HG03354 (cell line): ENCODE data around the gene GALNT18.

Source experiments
- ATAC-seq: cut with Tn5 transposase; IDR thresholded peaks from one replicate; pipeline ENCODE4 v1.9.1; 2021; ENCODE audit warnings: mild to moderate bottlenecking; ENCODE audit not compliant: unreplicated experiment, poor library complexity, severe bottlenecking

GALNT18 gene

DNA sequence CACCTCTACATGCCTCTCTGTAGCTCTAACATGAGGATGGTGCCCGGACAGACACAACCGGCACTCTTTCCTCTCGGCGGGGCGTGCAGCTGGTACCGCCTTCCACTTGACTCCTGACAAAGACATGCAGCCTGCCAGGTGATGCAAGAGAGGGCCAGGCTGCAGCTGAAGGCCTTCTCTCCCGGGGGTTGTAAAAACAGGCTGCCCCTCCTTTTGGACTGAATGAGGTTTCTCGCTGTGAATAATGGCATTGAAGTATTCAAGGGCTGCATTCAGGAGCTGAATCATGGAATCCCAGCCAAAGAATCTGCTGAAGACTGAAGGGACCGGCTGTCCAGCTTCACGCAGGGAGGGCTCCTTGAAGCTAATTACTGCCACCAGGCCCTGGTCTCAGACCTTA lies 110.9 kb downstream of the GALNT18 start:
- no peak for ATAC-seq

DNA sequence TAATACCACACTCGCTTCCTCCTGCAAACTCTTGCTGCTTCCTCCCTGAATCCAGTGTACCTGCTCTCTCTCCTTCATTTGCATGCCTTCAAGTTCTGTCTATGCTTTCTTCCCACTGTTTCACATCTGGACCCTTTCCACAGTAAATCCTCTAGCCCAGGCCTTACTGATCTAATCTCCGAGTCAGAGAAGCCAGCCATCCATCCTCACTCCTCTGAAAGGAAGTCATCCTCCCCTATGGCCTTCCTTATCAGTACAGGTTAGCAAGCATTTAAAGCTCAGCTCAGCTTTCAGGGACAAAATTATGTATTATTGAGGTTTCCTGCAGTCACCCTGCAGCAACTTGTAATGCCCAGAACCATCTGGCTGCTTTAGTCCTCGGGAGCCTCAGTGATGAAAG lies 116.1 kb downstream of the GALNT18 start:
- ATAC-seq = no peak

DNA sequence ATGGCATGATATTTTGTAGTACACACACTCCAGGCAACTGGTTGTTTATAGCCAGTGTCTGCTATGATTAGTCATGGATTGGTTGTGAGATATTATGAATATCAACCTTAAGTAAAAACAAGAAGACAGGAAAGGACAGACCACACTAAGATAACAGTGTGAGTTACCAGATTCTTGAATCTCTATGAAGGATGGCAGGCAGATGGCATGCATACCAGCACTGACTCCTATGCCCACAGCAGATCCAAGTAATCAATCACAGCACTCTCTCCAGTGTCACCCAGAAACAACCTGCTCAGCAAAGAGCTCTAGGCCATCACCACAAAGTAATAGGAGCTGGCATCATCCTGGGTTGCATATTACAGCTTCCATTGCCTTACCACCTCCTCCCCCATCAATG lies 116.6 kb downstream of the GALNT18 start:
- ATAC-seq = no peak

DNA sequence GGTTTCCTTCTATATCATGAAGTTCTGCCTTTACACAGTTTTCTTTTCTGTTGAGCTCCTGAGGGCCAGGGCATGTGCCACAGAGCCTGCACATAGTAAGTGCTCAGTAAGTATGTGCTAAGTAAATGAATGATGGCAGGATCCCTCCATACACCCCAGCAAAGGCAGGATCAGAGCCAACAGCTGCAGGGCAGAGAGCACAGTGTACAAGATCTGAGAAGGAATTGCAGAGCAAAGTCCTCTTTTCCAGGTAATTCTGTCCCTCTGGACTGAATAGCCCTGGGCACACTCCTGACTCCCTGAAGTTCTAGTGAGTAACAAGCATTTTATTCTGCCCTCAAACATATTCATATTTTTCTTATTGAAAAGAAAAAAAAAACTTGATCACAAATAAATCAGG lies 117.7 kb downstream of the GALNT18 start:
- ATAC-seq = no peak

DNA sequence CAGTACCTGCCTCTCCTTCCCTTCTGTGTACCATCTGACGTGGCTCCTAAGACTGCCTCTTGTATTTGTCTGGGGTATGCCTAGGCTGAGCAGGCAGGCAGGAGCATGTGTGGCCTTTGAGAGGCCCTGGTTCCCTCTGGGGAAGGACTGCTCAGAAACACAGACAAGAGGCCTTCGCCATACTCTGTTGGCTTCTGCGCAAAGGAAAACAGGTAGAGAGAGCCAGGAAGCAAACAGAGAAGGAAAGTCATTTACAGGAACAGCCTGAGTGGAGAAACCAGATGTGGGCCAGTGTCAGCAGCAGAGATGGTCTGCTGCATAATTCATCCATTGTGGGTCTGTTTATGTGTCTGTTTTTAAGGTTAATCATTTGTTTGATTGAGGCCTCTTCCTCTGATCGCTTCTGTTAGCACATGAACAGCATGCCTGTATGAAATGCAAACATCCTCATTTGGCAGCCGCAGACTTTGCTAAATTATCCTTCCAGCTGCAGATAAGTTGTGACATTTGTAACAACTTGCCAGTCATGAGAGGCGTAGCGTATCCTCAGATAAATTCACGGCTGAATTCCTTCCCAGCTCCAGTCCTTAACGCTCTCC lies 119.4 kb downstream of the GALNT18 start:
- ATAC-seq = no peak

DNA sequence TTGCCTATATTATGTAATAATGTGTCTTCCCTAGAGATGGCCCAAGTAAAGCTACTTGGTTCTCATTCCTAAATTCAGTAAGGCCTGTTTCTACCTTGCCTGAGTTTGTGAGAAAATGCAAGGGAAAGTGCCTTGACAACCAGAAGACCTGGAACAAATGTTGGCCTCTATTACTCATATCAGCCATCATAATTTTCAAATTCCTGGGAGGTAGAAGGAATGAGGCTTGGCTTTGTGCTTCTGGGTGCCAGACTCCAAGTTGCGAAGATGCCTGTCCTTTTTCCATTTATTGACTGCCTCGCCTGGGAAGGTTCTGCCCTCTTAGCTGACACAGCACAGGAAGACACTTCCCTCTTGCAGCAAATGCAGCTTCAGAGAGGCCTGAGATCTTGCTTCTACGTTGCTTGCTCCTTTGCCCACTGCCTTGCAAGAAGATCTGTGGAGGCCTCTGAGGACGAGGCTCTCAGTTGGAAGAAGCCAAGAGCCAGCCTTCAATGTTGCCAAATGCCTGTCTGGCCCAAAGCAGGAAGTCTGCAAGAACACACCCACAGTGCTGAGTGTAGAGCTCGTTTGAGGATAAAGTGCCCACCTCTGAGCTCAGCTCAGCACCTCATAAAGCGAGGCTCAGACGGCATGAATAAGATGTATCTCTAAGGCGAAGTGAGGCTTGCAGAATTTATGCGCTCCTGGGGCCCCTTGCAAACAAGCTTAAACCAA lies 120.1 kb downstream of the GALNT18 start:
- ATAC-seq = no peak

DNA sequence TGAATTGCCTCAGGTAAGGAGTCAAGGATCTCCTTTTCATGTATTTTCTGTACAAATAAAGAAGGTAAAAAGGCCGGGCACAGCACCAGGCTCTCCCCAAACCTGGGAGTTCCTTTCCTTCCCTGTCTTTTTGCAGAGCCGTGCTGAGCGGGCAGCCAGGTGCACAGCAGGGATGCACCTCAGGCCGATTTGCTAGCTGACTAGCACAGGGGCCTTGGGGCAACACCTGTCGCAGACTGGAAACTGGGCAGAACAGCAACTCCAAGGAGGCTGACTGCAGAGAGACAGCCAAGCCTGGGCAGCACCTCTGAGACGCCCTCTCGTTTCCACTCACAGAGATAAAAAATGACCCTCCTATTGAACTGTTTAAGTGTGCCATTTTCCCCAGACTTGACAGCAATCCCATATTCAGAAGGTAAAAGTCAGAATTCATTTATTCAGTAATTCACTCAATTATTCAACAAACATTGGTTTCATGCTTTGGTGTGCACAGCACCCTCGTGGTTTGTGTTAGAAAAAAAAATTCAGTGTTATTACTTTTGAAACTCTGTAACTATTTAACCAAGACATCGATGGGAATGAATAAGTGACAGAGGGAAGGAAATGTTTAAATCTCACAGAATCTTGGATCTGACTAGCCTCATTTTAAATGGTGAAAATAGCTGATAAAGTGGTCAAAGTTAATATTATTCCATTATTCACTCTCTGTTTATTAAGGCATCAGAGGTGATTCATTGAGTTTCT lies 120.9 kb downstream of the GALNT18 start:
- no peak for ATAC-seq

DNA sequence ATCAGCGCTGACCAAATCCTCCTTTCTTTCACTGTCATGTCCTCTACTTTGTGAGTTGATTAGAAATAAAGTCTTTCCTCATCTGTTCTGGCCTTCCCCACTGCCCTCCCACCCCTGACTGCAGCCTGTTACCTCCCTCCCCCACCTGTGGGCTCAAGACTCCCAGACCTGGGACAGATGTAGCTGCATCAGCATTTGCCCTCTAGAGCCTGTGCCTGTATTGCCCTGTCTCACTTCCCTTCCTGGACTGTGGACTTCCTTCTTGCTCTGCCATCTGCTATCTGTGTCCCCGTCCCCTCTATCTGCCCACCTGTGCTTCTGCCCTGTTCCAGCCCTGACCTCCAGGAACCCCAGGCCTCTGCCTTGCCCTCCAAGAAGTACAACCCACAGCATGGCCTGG lies 122.5 kb downstream of the GALNT18 start:
- ATAC-seq = no peak

DNA sequence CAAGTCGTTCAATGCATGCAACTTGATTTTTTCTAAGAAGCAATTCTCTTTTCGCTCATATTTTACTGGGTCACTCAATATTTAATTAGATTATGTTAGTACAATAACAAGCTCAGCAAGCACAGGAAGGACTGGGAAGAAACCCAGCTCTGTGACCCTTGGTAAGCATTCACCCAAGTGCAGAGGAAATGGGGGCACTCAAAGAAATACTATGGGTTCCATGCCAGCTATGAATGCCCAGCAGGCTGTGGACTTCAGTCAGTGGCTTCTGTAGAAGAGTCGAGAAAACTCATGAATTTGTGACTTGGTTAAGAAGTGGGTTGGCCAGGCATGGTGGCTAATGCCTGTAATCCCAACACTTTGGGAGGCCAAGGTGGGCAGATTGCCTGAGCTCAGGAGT lies 123.6 kb downstream of the GALNT18 start:
- no peak for ATAC-seq

DNA sequence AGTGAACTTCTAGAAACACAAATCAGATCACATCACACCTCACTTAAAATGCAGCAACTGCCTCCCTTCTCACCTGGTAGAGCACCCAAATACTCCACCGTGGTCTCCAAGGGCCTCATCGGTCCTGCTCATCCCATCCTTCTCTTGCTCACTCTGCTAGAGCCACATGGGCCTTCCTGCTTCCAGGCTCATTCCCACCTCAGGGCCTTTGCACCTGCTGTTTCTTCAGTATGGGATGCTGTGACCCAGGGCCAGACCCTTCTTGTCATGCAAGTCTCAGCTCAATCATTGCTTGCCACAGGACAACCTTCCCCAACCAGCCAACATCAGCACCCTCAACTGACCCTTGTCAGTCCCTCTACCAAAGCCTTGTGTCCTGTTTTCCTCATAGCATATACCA lies 124.9 kb downstream of the GALNT18 start:
- ATAC-seq = no peak

DNA sequence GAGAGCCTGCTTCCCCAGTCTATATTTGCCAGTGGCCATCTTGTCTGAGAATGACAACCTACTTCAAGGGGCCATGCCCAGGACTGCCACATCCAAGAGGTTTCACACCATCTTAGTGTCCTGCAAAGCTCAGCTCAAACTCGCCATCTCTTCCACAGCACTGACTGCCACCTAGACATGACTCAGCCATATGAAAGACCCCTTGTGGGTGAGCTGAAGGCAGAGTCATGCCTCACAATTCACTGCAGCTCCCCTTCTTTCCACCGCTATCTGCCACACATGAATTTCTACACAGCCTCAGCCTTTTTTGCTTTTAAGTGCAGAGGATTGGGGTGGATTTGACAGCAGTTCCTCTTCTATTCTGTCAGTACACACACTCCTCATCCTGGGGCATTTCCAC lies 127.5 kb downstream of the GALNT18 start:
- no peak for ATAC-seq

DNA sequence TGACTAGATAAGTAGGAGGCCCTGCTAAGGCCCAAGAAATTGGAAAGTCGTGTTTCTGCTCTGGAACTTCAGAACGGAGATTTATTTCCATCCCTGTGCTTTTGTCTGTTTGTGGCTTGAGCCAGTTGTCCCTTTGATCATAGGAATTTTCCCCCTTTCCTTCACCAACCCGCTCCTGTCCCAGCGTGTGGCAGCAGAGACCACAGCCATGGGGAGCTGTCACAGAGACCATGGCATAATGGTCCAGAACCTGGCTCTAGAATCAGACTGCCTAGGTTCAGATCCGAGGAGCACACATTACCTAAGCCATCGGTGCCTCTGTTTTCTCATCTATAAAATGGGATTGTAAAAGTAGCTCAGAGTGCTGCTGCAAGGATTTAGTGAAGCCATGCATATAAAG lies 128.1 kb downstream of the GALNT18 start:
- no peak for ATAC-seq

DNA sequence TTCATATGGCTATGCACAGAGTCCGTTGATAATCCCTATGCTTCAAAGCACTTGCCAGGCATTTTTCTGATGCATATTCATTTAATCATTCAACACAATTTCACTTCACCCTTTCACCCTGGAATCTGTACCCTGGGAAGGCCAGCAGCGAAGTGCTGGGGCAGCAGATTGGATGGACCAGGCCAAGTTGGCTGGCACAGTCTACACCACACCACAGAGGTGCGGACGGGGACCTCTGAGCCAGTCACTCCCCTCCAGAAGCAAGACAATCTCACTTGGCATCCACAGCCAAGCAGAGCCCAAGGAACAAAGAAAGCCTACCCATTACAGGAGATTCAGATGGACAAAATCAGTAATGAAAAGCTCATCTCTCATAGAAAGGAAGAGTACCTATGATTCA lies 130.2 kb downstream of the GALNT18 start:
- no peak for ATAC-seq

DNA sequence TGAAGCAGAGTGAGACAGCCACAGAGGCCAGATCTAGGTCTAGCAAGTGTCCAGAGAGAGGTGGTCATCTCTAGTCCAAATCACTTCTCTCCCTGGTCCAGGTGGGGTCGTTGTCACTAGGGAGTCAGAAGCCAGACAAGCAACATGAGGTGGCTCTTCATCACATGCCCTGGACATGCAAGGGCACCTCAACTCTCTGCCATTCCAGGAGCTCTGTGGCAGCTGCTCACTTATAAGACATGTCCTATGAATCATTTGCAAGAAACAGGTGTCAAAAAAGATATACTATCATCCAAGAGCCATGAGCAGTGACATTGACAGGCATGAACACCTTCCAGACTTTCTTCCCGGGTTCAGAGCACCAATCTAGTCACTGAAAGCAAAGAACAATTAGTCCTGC lies 130.8 kb downstream of the GALNT18 start:
- no peak for ATAC-seq

DNA sequence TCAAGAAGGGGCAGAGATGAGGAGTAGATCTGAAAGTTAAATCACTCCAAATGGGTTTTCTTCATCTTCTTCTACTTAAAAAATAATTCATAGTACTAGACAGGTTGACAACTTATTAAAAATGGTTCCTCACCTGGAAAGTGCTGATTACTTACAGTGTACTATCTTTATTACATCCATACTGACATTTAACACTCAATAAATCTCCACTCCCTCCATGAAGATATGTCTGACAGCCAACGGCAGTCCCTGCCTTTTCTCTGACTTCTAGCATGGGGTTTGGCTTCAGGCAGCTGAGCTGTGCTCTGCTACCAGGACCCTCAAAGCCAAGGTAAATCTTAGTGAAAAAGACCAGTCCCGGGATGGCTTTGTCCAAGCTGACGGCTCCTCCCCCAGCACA lies 135.4 kb downstream of the GALNT18 start:
- ATAC-seq = no peak

DNA sequence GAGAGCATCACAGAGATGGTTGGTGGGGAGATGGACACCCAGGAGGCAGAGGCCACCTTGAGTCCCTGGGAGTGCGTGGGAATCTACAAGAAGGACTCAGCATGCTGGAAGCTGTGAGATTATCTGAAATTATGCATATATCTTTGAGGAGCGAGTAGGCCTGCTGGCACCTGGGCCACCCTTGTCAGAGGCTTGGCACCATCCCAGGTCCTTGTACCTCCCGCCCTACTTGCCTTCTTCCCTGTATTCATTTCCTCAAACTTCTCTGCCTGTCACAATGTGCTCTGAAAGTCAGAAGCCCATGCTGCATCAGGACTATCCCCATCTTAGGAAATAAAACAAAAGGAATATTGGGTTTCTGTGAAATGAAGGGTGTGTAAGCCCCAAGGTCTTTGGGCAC lies 135.8 kb downstream of the GALNT18 start:
- ATAC-seq = no peak

DNA sequence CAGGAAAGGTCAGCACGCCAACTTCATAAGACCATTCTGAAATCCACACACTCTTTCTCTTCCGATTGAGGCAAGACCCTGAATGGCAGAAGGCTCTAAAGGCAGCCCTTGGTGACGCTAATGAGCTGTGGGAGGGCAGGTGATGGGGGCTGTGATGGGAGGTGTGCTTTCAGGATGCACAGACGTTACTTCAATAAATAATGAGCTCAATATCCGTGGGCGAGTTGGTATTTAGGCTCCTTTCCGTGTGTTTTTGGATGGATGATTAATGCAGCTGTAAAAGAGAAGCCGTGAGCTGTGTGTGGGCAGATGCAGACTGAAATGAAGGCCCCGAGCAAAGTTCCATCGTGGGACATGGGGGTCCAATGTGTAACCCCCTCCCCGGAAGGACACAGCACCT lies 138.2 kb downstream of the GALNT18 start:
- ATAC-seq = no peak

DNA sequence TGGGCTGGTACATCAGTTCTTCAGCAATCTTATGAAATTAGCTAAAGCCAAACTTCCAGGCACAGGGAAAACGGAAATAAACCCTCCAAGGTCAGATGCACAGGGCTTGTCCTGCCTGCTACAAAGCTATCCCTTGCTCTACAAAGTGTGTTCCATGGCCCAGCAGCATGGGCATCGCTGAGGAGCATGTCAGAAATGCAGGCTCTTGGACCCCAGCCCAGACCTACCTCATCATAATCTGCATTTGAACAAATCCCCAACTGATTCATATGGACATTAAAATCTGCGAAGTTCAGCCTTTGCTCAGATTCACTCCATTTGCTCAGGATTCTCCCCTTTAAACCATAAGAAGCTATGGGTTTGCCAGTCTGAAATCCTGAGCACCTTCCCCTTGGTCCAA lies 139.1 kb downstream of the GALNT18 start:
- ATAC-seq = no peak

DNA sequence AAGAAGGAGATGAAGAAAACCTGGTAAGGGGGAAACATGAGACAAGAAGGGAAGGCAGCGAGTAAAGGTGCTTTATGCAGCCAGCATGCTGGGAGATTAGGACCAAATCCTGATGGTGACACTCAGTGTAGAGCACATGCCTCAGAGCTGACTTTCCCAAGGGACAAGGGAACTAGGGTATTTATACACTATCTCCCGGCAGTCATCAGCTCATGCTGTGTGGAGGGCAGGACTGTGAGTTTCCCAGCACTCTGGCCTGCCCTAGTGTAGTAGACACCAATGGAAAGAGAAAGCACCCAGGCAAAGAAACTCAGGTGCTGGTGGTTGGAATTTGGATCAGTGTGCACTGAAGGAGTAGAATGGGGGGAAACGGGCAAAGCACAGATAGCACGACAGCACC lies 140.4 kb downstream of the GALNT18 start:
- no peak for ATAC-seq

DNA sequence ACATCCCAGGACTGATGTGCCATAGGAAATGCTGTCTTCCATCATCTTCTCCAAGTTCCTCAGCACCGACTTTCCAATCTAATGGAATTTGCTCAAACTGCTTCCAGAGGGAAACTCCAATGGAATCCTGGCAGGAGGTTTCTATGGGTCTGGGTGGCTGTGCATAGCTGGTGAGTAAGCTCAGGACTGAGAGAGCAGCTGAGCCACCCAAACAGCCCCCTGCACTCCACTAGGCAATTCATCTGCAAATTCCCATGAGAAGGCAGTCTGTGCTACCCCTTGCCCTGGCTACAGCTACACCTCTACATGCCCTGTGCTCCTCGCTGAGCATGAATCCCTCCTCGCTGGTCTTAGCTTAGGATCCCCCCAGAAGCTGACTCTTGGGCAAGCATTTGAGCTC lies 140.8 kb downstream of the GALNT18 start:
- no peak for ATAC-seq

DNA sequence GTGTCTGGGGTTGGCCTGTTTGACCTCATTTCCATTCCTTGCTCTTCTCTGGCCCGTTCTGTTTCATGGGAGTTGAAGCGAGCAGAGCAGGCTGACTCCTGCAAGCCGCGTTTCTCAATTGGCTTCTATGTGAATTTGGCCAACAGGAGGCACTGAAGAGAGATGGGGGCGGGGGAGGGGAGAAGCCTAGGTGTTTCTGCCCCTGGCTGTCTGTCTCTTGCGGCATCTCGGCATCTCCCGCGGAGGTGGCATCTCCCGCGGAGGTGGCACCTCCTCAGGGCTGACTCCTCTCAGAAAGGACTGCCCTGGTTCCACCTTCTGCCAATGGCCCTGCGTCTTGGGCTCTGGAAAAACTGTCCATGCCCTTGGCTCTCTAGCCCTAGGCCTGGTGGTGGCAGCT lies 143.1 kb downstream of the GALNT18 start:
- no peak for ATAC-seq
